Activated CD4-positive, alpha-beta T cell treated with anti-CD3 and anti-CD28 coated beads, Interleukin-2, amount 10 ng/mL, durations not matched to agents 24 days and 14 days (primary cell): ENCODE measurements around the gene NRAP. TPM values are rescaled to one million over a fixed set of nuclear protein-coding genes. Genes with fewer than 3 reads are reported as not detected.

ENCODE experiments used
- DNase-seq: peaks from one replicate; pipeline ENCODE4 v3.0.0; 2022
- H3K27ac Mint-ChIP-seq: one replicate; pipeline ENCODE4 v1.8.0; 2022; ENCODE audit warnings: mild to moderate bottlenecking, mixed read lengths
- H3K27me3 Mint-ChIP-seq: one replicate; pipeline ENCODE4 v1.8.0; 2022; ENCODE audit warnings: mixed read lengths
- H3K36me3 Mint-ChIP-seq: one replicate; pipeline ENCODE4 v1.8.0; 2022; ENCODE audit warnings: low read depth, mild to moderate bottlenecking, mixed read lengths
- H3K4me1 Mint-ChIP-seq: one replicate; pipeline ENCODE4 v1.8.0; 2021; ENCODE audit warnings: mixed read lengths
- H3K4me3 Mint-ChIP-seq: one replicate; pipeline ENCODE4 v1.8.0; 2022; ENCODE audit warnings: mild to moderate bottlenecking, moderate library complexity, mixed read lengths
- H3K9me3 Mint-ChIP-seq: one replicate; pipeline ENCODE4 v1.8.0; 2021; ENCODE audit warnings: mixed read lengths
- intact Hi-C: fragments of 100-400 bp; cut with micrococcal nuclease; formaldehyde crosslinking; loops from one replicate; pipeline ENCODE4 v1.15.1; 2023
- total RNA-seq: library from RNA; stranded (reverse); gene quantifications from 2 replicates; pipeline ENCODE4 v1.2.3, GENCODE V29; 2022

NRAP gene
- total RNA-seq, 1 donor from 2014 or later, result not detected

DNA sequence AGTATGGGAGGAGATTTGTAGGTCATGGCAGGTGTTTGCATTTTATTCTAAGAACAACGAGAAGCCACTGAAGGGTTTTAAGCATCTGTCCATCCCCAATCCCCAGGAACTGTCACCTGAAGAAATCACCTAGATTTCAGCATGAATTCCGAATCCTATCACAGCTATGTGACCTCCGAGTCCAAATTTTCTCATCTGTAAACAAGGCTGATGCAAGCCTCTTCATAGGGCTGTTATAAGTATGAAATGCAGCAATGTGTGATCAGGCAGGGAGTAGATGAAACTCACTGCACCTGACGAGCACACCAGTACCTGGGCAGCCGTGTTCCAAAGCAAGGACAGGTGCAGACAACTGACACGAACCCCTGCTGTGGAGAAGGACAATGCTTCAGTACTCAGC, 97.0 kb downstream of the NRAP start:
- H3K27ac Mint-ChIP-seq, result no peak overlapping the region
- H3K9me3 Mint-ChIP-seq, result no peaks in the 10 kb centered on the region
- intact Hi-C loops, result no loop called here
- H3K36me3 Mint-ChIP-seq, result no peaks in the 10 kb centered on the region
- peaks cover 3% of the 10 kb centered on the region for H3K4me1 Mint-ChIP-seq
- no peak for DNase-seq
- H3K4me3 Mint-ChIP-seq, result no peak overlapping the region
- no peaks in the 10 kb centered on the region for H3K27me3 Mint-ChIP-seq

DNA sequence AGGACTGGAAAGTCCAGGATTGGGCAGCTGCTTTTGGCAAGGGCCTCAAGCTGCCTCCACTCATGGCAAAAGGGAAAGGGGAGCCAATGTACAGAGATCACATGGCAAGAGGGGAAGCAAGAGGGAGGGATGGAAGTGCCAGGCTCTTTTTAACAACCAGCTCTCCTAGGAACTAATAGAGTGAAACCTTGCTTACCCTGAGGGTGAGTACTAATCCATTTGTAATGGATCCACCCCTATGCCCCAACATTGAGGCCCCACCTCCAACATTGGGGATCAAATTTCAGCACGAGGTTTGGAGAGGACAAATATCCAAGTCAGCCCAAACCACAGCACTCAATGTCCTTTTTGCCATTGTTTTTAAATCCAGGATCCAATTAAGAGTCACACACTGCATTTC, 98.5 kb downstream of the NRAP start:
- H3K36me3 Mint-ChIP-seq, result no peaks in the 10 kb centered on the region
- H3K27me3 Mint-ChIP-seq, result no peaks in the 10 kb centered on the region
- peaks cover 3% of the 10 kb centered on the region for H3K4me1 Mint-ChIP-seq
- no peak overlapping the region for H3K27ac Mint-ChIP-seq
- intact Hi-C loops, result no loop called here
- no peaks in the 10 kb centered on the region for H3K9me3 Mint-ChIP-seq
- H3K4me3 Mint-ChIP-seq, result no peak overlapping the region
- no peak for DNase-seq

DNA sequence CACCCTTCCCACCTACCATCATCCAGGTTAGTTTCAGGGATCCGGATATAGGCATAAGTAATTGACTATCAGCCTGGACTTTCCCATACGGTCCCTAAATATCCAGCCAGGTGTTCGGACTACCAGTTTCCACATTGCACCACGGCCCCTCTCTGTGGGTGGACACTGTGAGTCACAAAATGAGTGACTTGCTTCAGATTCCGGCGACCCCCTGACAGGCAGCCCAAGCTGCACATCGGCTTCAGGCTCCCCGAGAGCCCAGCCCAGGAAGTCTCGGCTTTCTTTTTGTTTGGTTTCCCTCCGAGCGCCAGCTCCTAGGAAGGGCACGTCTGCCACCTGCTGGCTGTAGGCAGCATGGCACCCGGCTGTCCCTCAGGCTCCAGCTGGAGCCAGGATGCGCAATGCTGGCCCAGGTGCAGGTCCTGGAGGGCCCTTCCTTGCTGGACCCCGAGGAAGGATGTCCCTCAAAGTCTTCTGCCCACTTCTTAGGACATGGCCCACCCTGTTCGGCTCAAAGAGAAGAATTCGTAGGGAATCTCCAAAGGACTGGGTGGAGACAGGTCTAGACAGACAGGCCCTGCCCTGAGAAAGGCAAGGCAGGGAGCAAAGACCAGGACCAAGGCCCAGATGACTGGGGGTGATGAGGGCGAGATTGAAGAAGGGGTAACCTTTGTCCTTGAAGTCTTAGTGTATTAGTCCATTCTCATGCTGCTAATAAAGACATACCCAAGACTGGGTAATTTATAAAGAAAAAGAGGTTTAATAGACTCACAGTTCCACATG, 100.3 kb downstream of the NRAP start:
- no peak overlapping the region for H3K27ac Mint-ChIP-seq
- intact Hi-C loops, result no loop called here
- H3K27me3 Mint-ChIP-seq, result no peaks in the 10 kb centered on the region
- peak overlapping the region; percentile 76 for H3K4me3 Mint-ChIP-seq
- peaks cover 3% of the 10 kb centered on the region for H3K4me1 Mint-ChIP-seq
- peak; percentile 92 for DNase-seq
- H3K9me3 Mint-ChIP-seq, result no peaks in the 10 kb centered on the region
- H3K36me3 Mint-ChIP-seq, result no peaks in the 10 kb centered on the region

DNA sequence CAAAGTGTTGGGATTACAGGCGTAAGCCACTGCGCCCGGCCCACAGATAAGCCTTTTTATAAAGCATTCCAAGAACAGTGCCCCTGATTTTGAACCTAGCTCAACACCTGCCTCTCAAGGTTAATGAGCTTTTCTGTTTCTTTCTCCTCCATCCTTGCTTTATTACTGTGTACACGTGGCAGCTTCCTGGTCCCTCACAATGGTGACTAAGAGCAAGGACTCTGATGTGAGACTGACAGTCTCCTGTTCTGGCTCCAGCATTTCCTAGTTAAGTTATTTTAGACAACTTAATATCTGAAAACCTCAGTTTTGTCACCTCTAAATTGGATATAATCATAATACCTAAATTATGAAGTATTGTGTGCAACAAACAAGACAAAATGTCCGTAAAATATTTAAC, 101.1 kb downstream of the NRAP start:
- DNase-seq, result no peak
- peaks cover 3% of the 10 kb centered on the region for H3K27me3 Mint-ChIP-seq
- intact Hi-C loops, result no loop called here
- H3K4me1 Mint-ChIP-seq, result peaks cover 3% of the 10 kb centered on the region
- H3K4me3 Mint-ChIP-seq, result no peak overlapping the region
- no peaks in the 10 kb centered on the region for H3K36me3 Mint-ChIP-seq
- no peaks in the 10 kb centered on the region for H3K9me3 Mint-ChIP-seq
- H3K27ac Mint-ChIP-seq, result no peak overlapping the region

DNA sequence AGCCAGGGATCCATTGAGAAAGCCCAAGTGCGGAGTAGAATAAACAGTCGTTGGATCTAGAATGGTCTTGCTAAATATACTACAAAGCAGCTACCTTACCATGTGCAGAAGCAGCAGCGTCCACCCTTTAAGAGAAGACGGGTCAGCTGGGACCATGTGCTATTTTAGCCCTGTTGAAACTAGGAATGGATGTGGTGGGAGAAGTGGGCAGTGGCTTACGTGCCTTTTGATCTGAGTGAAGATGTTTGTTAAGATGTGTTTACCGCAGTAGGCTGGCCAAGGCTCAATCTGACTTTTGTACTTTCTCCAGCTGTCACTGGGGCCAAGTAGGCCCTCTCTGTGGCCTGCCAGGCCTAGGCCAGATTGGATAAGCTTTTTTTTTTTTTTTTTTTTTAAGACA, 101.8 kb downstream of the NRAP start:
- Mint-ChIP-seq H3K27me3 (peaks cover 5% of the 10 kb centered on the region), H3K36me3 (no peaks in the 10 kb centered on the region), H3K4me3 (no peak overlapping the region), H3K4me1 (peaks cover 3% of the 10 kb centered on the region), H3K9me3 (no peaks in the 10 kb centered on the region), H3K27ac (no peak overlapping the region)
- intact Hi-C loops, result no loop called here
- no peak for DNase-seq

DNA sequence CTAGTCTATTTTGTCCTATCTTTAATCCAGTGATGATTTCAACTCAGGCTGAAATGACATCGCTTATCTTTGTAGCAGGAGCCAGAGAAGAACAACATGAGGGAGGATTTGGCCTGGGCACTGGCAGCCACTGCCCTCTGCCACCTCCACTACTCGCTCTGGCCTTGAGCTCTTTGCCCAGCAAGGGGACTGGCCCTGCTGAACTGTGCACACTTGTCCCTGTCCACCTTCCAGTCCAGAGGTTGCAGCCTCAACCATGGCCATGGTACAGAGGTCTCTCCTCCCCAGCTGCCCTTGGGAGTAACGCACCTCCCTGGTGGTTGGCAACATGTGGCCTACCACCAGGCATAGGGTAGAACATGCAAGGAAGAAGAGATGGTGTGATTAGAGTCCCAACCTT, 102.6 kb downstream of the NRAP start:
- no peak overlapping the region for H3K27ac Mint-ChIP-seq
- H3K36me3 Mint-ChIP-seq, result no peaks in the 10 kb centered on the region
- H3K4me1 Mint-ChIP-seq, result peaks cover 3% of the 10 kb centered on the region
- H3K27me3 Mint-ChIP-seq, result peaks cover 8% of the 10 kb centered on the region
- H3K9me3 Mint-ChIP-seq, result no peaks in the 10 kb centered on the region
- H3K4me3 Mint-ChIP-seq, result no peak overlapping the region
- intact Hi-C loops, result no loop called here
- DNase-seq, result no peak

DNA sequence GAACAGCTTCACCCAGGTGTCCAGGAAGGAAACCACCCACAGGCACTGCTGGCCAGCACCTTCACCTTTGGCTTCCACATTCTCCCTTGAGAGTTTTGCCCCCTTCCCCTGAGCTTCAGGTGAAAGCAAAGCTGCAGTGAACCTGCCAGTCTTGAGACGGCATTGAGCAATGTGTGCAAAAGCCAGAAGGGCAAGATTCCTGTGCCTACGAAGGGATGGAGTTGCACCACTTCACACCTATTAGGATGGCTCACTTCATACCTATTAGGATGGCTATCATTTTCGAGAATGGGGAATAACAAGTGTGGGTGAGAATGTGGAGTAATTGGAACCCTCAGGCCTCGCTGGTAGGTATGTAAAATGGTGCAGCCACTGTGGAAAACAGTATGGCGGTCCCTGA, 103.8 kb downstream of the NRAP start:
- Mint-ChIP-seq H3K4me3 (no peak overlapping the region), H3K27me3 (peaks cover 8% of the 10 kb centered on the region), H3K9me3 (no peaks in the 10 kb centered on the region), H3K27ac (no peak overlapping the region), H3K4me1 (peaks cover 3% of the 10 kb centered on the region), H3K36me3 (no peaks in the 10 kb centered on the region)
- no peak for DNase-seq
- intact Hi-C loops, result no loop called here

DNA sequence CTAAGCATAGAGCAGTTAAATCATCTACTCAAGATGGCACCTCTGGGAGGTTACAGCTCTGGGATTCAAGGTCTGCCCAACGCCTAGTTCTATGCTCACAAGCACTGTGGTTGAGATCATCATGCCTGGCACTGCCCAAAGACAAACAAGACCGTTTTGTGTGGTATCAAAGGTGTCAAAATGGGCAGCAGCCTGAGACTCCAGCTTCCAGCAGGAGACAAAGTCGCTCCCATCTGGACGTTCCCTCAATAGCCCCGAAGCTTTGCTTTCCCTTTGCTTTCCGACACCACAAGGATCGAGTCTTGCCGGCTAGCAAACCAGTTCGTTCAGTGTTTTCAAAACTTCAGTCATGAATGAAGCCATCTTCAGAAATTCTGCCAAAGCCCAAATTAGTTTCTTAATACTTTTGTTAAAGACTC, 105.9 kb downstream of the NRAP start:
- Mint-ChIP-seq H3K9me3 (no peaks in the 10 kb centered on the region), H3K27ac (no peak overlapping the region), H3K4me3 (no peak overlapping the region), H3K27me3 (peaks cover 20% of the 10 kb centered on the region), H3K4me1 (no peaks in the 10 kb centered on the region), H3K36me3 (no peaks in the 10 kb centered on the region)
- intact Hi-C loops, result no loop called here
- no peak for DNase-seq

DNA sequence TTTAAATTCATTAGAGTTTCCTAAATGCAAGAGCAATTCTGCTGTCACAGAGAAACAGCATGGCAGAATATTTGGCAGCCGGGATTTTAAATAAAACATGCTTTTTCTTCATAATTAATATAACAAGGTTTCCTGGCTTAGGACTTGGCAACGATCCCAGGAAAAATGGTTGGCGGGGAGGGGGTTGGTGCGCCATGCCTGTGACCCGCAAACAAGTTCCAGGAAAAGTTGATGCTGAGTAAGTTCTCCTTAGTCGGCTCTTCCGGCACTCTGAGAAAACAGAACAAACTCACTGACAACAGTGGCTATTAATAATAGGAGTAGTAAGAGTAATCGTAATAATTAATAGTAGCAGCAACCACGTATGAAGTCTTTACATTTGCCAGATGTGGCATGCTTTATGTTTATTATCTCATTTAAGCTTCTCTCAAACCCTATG, 106.4 kb downstream of the NRAP start:
- Mint-ChIP-seq H3K27me3 (peaks cover 20% of the 10 kb centered on the region), H3K36me3 (no peaks in the 10 kb centered on the region), H3K9me3 (no peaks in the 10 kb centered on the region), H3K4me1 (no peaks in the 10 kb centered on the region), H3K4me3 (no peak overlapping the region), H3K27ac (no peak overlapping the region)
- DNase-seq, result no peak
- intact Hi-C loops, result no loop called here

DNA sequence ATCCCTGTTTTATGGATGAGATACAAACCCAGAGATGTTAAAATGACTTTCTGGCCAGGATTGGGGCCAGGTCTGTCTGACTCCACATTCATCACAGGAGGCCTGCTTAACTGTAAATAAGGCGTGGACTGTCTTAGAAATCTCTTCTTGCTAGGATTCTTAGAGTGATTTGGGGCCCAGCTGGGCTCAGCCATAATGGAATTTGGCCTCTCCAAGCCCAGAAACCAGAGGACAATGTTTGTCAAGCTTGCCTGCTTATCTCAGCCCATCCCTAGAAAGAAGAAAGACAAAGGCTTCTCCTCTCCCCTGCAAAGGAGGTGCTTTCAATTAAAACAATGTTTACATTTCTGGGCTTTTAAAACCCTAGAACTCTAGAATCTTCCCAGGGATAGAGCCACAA, 108.1 kb downstream of the NRAP start:
- Mint-ChIP-seq H3K4me3 (no peak overlapping the region), H3K9me3 (no peaks in the 10 kb centered on the region), H3K27ac (no peak overlapping the region), H3K36me3 (no peaks in the 10 kb centered on the region), H3K27me3 (peaks cover 22% of the 10 kb centered on the region), H3K4me1 (peaks cover 1% of the 10 kb centered on the region)
- intact Hi-C loops, result no loop called here
- DNase-seq, result no peak

DNA sequence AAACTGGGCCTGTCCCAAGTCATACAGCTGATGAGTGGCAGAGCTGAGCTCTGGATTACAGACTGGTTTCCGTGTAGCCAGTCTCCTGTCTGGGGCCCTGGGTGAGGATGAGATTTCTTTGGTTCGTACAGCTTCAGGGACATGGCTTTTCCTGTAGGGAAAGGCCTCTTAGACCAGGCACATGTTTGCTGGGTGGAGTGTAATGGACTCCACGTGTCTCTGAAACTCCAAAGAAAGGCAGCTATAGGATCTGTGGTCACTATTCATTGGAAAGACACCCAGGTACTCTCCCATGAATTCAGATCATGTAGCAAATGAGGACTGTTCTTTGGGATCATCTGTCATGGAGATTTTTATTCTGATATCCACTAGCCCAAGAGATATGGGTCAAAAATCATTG, 108.6 kb downstream of the NRAP start:
- Mint-ChIP-seq H3K4me3 (no peak overlapping the region), H3K36me3 (no peaks in the 10 kb centered on the region), H3K9me3 (no peaks in the 10 kb centered on the region), H3K27ac (no peak overlapping the region), H3K4me1 (peaks cover 6% of the 10 kb centered on the region), H3K27me3 (peaks cover 22% of the 10 kb centered on the region)
- intact Hi-C loops, result no loop called here
- no peak for DNase-seq

DNA sequence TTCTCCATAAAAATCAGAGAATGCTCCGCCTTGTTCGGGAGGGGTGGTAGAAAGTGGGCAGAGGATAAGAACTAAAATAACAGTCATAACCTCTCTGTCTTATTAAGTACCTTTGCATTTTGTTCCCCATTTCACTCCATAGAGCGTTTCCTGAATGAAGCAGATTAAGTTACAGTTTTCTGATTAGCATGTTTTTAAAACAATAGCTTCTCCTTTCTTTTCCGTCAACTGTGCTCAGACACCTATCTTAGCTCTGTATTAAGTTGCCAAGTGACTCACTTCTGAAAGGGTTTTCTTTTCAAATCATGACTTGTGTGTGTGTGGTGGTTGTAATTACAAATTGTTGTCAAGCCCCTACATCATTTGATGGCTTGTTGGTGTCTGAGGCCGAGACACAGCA, 109.6 kb downstream of the NRAP start:
- intact Hi-C loops, result no loop called here
- H3K9me3 Mint-ChIP-seq, result no peaks in the 10 kb centered on the region
- no peak overlapping the region for H3K4me3 Mint-ChIP-seq
- no peak overlapping the region for H3K27ac Mint-ChIP-seq
- no peak for DNase-seq
- no peaks in the 10 kb centered on the region for H3K36me3 Mint-ChIP-seq
- H3K4me1 Mint-ChIP-seq, result peaks cover 8% of the 10 kb centered on the region
- H3K27me3 Mint-ChIP-seq, result peaks cover 22% of the 10 kb centered on the region

DNA sequence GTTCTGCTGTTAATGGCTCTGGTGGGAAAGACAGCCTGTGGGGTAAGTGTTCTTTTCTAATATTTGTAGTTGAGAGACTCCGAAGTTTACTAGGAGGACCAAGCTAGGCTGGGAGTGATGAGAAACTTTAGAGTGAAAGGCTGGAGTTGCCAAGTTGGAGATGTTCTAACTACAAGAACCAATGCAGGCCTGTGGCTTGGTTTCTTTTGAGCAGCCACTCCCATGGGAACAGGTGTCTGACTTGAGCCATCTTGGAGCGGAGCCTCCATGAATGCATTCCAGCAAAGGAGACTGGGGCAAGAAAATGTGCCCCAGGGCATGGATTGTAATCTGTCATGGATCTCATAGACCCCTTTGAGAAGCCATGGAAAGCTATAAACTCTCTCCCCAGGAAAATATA, 110.7 kb downstream of the NRAP start:
- Mint-ChIP-seq H3K4me1 (peaks cover 8% of the 10 kb centered on the region), H3K4me3 (no peak overlapping the region), H3K27me3 (peaks cover 22% of the 10 kb centered on the region), H3K36me3 (no peaks in the 10 kb centered on the region), H3K9me3 (no peaks in the 10 kb centered on the region), H3K27ac (no peak overlapping the region)
- no peak for DNase-seq
- intact Hi-C loops, result no loop called here

DNA sequence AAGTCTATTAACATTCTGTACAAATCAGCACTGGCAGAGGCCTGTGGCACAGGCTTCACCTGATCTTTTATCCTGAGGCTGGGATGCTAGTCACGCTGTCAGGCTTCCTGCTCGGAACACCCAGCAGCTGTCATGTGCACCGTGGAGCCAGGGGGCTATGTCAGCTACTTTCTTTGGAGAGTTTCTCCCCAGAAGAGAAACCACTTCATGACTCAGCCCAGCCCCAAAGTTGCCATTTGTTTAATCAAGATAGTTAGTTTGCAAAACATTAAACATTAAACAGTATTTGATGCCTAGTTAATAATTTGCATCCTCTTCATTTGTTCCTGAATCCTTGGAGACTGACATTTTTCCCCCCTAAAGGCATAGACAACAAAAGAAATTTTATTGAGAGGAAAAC, 111.1 kb downstream of the NRAP start, which contains the start of gene HABP2:
Gene HABP2 (plus strand): TSS at position 353 of the 400 bp plus-strand sequence. CDS start 69 bp downstream, outside the sequence.
- H3K4me3 Mint-ChIP-seq, result no peak within 1 kb of the TSS
- no peak within 1 kb of the TSS for H3K27ac Mint-ChIP-seq
- H3K9me3 Mint-ChIP-seq, result no peaks in the 10 kb centered on the region
- no peaks in the 10 kb centered on the region for H3K36me3 Mint-ChIP-seq
- no peak for DNase-seq
- peaks cover 8% of the 10 kb centered on the region for H3K4me1 Mint-ChIP-seq
- intact Hi-C loops, result no loop called here
- H3K27me3 Mint-ChIP-seq, result peaks cover 19% of the 10 kb centered on the region

DNA sequence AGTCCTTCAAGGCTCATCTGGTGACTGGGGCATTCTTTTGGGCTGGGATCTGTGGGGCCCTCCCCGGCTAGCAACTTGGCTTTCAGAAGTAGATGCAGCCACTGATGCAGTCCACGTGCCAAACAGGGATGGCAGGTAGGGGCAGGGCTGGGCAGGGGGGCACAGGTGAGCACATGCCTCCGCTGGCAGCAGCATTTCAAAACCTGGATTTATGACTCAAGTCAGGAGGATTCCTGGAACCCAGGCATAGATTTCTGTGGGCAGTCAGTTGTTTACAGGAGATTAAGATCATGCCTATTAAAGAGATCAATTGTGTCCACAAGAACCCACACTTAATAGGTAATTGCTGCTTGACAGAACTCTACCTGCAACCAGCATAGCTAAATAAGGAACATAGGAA, 111.8 kb downstream of the NRAP start:
- DNase-seq, result no peak
- Mint-ChIP-seq H3K4me1 (peaks cover 8% of the 10 kb centered on the region), H3K4me3 (no peak overlapping the region), H3K27ac (no peak overlapping the region), H3K9me3 (no peaks in the 10 kb centered on the region), H3K27me3 (peaks cover 16% of the 10 kb centered on the region), H3K36me3 (no peaks in the 10 kb centered on the region)
- intact Hi-C loops, result no loop called here
